Measurements from ENCODE around the gene AGAP1.

DNA sequence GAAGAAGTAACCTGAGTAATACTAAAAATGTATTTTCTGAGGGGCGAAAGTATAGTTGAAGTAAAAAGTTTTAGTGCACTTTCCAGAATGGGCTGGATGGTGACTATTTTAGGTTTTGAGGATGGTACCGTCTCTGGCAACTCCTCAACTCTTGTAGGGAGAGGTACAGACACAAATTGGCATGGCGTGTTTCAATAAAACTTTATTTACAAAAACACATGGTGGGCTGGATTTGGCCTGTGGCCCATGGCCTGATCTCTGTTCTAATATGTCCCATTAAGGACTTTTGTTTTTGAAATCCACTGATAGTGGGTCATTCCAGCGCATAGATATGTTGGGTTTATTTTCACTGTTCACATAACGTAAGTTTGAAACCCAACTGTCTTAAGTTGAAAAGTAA, 132.8 kb downstream of the AGAP1 start:
- TF ChIP-seq, protein P1, sequence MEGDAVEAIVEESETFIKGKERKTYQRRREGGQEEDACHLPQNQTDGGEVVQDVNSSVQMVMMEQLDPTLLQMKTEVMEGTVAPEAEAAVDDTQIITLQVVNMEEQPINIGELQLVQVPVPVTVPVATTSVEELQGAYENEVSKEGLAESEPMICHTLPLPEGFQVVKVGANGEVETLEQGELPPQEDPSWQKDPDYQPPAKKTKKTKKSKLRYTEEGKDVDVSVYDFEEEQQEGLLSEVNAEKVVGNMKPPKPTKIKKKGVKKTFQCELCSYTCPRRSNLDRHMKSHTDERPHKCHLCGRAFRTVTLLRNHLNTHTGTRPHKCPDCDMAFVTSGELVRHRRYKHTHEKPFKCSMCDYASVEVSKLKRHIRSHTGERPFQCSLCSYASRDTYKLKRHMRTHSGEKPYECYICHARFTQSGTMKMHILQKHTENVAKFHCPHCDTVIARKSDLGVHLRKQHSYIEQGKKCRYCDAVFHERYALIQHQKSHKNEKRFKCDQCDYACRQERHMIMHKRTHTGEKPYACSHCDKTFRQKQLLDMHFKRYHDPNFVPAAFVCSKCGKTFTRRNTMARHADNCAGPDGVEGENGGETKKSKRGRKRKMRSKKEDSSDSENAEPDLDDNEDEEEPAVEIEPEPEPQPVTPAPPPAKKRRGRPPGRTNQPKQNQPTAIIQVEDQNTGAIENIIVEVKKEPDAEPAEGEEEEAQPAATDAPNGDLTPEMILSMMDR (IDR thresholded peaks at IDR 0.05; ENCODE audit: low read depth, low read length, missing input control): no peak
- TF ChIP-seq TAF1 (conservative IDR thresholded peaks at IDR 0.05) (no peak), HNF4A (conservative IDR thresholded peaks at IDR 0.05) (no peak), JUND (IDR thresholded peaks at IDR 0.05) (no peak), GABPA (IDR thresholded peaks at IDR 0.05 in 1 of 2, conservative IDR thresholded peaks at IDR 0.05 in 1 of 2) (no peak), YY1 (IDR thresholded peaks at IDR 0.05) (no peak), SP1 (IDR thresholded peaks at IDR 0.05) (no peak), RAD21 (IDR thresholded peaks at IDR 0.05) (no peak), FOXA1 (IDR thresholded peaks at IDR 0.05) (no peak), HNF4G (IDR thresholded peaks at IDR 0.05) (no peak), NR2F2 (IDR thresholded peaks at IDR 0.05) (no peak)
- TF ChIP-seq, protein P2, sequence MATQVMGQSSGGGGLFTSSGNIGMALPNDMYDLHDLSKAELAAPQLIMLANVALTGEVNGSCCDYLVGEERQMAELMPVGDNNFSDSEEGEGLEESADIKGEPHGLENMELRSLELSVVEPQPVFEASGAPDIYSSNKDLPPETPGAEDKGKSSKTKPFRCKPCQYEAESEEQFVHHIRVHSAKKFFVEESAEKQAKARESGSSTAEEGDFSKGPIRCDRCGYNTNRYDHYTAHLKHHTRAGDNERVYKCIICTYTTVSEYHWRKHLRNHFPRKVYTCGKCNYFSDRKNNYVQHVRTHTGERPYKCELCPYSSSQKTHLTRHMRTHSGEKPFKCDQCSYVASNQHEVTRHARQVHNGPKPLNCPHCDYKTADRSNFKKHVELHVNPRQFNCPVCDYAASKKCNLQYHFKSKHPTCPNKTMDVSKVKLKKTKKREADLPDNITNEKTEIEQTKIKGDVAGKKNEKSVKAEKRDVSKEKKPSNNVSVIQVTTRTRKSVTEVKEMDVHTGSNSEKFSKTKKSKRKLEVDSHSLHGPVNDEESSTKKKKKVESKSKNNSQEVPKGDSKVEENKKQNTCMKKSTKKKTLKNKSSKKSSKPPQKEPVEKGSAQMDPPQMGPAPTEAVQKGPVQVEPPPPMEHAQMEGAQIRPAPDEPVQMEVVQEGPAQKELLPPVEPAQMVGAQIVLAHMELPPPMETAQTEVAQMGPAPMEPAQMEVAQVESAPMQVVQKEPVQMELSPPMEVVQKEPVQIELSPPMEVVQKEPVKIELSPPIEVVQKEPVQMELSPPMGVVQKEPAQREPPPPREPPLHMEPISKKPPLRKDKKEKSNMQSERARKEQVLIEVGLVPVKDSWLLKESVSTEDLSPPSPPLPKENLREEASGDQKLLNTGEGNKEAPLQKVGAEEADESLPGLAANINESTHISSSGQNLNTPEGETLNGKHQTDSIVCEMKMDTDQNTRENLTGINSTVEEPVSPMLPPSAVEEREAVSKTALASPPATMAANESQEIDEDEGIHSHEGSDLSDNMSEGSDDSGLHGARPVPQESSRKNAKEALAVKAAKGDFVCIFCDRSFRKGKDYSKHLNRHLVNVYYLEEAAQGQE (IDR thresholded peaks at IDR 0.05): no peak
- TF ChIP-seq, protein P3, sequence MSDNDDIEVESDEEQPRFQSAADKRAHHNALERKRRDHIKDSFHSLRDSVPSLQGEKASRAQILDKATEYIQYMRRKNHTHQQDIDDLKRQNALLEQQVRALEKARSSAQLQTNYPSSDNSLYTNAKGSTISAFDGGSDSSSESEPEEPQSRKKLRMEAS (IDR thresholded peaks at IDR 0.05): no peak
- TF ChIP-seq, protein P4, sequence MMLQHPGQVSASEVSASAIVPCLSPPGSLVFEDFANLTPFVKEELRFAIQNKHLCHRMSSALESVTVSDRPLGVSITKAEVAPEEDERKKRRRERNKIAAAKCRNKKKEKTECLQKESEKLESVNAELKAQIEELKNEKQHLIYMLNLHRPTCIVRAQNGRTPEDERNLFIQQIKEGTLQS (IDR thresholded peaks at IDR 0.05): no peak

All from liver (tissue), 3 donors.